ENCODE measurements around the gene ATXN7L1.

ATXN7L1 gene

DNA sequence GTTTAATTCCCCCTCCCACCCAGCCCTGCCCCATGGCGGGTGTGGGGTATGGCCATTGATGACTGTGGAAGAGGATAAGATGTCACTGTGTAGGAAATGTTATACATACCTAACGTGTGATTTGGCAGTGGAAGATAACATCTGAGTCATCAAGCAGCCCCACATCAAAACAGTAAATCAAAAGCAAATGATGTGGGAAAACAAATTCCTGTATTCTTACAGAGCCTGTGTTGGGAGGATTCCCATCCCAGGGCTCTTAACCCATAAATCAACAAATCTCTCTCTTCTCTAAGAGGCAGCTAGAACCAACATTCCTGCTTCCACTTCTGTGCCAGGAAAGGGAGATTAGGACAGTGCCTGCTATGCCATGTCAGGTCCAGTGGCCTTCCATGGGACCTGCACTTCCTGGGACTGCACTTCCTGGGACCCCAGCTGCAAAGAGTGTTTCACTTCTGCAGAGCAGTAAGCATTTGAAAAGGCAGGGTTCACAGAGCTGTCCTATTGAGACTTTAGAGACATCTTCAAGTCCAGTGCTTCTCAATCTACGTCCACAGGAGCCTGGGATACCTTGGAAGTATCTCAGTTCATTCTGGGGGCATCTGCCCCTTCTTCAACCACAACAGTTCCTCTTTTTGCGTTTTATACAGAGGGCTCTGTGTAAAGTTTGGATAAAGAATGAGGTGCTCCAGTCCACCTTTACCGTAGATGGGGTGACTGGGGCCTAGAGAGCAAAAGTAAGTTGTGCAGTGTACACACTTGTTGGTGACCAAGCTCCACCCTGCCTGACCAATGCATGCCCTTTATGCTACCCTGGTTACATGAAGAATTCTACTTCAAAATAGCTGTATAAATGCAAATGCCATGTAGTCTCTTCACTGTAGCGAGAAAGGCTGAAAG is 45.7 kb downstream of the ATXN7L1 start (continued):
- no peak for TF ChIP-seq ZNF354C (tag by site-specific recombination; IDR thresholded peaks at IDR 0.05; ENCODE audit: borderline replicate concordance, low read depth)
- TF ChIP-seq, protein P1, sequence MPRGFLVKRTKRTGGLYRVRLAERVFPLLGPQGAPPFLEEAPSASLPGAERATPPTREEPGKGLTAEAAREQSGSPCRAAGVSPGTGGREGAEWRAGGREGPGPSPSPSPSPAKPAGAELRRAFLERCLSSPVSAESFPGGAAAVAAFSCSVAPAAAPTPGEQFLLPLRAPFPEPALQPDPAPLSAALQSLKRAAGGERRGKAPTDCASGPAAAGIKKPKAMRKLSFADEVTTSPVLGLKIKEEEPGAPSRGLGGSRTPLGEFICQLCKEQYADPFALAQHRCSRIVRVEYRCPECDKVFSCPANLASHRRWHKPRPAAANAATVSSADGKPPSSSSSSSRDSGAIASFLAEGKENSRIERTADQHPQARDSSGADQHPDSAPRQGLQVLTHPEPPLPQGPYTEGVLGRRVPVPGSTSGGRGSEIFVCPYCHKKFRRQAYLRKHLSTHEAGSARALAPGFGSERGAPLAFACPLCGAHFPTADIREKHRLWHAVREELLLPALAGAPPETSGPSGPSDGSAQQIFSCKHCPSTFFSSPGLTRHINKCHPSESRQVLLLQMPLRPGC (tag by site-specific recombination; IDR thresholded peaks at IDR 0.05) = no peak
- no peak for TF ChIP-seq ZNF791 (tag by site-specific recombination; IDR thresholded peaks at IDR 0.05)
- no peak for TF ChIP-seq ZNF777 (tag by site-specific recombination; IDR thresholded peaks at IDR 0.05; ENCODE audit: borderline replicate concordance)
- no peak for TF ChIP-seq KLF17 (tag by site-specific recombination; IDR thresholded peaks at IDR 0.05)

DNA sequence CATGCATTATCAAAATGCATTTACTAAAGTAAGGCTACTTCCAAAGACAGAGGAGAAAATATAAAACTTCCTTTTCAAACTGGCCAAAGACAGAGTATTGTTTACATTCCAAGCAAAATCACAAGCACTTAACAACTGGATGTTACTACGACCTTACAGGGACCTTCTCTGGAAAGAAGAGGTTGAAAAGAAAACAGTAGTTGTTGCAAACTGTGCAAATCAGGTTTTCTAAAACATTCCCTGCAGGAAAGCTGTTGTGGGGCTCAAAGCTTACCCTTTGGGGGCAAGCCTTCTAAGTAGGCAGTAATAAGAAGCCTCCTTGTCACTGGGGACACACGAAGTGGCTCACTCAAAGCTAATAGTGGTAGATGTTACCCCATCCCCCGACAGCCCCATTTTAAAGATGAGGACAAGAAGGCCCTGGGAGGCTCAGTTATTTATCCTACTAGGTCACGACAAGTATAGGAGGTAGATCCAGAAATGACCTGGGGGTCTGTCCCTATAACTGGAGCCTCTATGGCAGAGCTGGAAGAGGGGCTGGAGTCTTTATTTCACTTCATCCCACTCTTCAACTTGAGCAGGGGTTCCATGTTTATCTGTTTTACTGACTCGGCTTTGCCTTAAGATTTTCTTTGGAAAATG is 46.6 kb downstream of the ATXN7L1 start:
- CTCF ChIA-PET = interaction anchor here (0.7 to 2.1 kb wide), 3 partner anchors 65 to 173 kb away, joined by 3 to 8 read pairs (median 5); no protein-coding TSS in a partner anchor
- H3K4me1 ChIP-seq (ENCODE audit: control insufficient read depth, insufficient read depth, low read length) = peaks cover 5% of the 10 kb centered on the region; the same call in 1 of the 2 replicates
- POLR2A ChIA-PET = no interaction called here
- TF ChIP-seq ZNF23 (tag by site-specific recombination; IDR thresholded peaks at IDR 0.05; ENCODE audit: borderline replicate concordance) (no peak), ZNF561 (tag by site-specific recombination; IDR thresholded peaks at IDR 0.05; ENCODE audit: borderline replicate concordance) (no peak), ZBTB20 (tag by site-specific recombination; IDR thresholded peaks at IDR 0.05) (no peak), ZNF354C (tag by site-specific recombination; IDR thresholded peaks at IDR 0.05; ENCODE audit: borderline replicate concordance, low read depth) (no peak)
- H3K9me3 ChIP-seq (ENCODE audit: control insufficient read depth, insufficient read depth, low read depth, low read length) = no peaks in the 10 kb centered on the region
- no peaks in the 10 kb centered on the region for H3K36me3 ChIP-seq (ENCODE audit: control insufficient read depth in 2 of 2, insufficient read depth in 1 of 2, low read length in 2 of 2)
- H3K4me3 ChIP-seq (ENCODE audit: low read depth, low read length) = no peak overlapping the region
- H3K27ac ChIP-seq (ENCODE audit: extremely low read depth, low read depth, low read length) = no peak overlapping the region

DNA sequence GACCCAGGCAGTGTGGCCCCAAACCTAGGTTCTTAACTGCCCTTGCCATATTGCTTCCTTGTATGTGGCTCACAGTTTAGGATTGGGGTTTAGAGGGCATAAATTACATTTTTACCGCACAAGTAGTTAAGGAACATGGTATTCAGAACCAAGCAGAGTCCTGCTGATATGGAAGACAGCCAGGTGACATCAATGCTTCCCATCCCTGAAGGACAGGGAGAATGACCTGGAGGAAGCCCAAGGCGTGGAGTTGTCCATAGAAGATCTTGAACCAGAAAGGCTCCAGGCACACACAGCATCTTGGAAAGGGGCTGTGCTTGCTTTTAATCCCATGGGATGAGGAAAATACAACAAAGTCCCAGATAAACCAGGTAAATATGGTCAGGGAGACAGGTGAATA is 48.3 kb downstream of the ATXN7L1 start:
- ChIA-PET CTCF (interaction anchor here (2.1 kb wide), 1 partner anchor 171 kb away, joined by 8 read pairs; no protein-coding TSS in a partner anchor), POLR2A (no interaction called here)
- Histone ChIP-seq H3K4me3 (ENCODE audit: low read depth, low read length) (no peak overlapping the region), H3K36me3 (ENCODE audit: control insufficient read depth in 2 of 2, insufficient read depth in 1 of 2, low read length in 2 of 2) (no peaks in the 10 kb centered on the region), H3K27ac (ENCODE audit: extremely low read depth, low read depth, low read length) (no peak overlapping the region), H3K9me3 (ENCODE audit: control insufficient read depth, insufficient read depth, low read depth, low read length) (no peaks in the 10 kb centered on the region), H3K4me1 (ENCODE audit: control insufficient read depth, insufficient read depth, low read length) (peaks cover 5% of the 10 kb centered on the region; the same call in 1 of the 2 replicates)
- TF ChIP-seq ZNF549 (tag by site-specific recombination; IDR thresholded peaks at IDR 0.05) (no peak), ZNF324 (tag by site-specific recombination; IDR thresholded peaks at IDR 0.05) (no peak), ZNF48 (tag by site-specific recombination; IDR thresholded peaks at IDR 0.05) (no peak), ZNF555 (tag by site-specific recombination; conservative IDR thresholded peaks at IDR 0.05) (no peak), ZNF624 (tag by site-specific recombination; IDR thresholded peaks at IDR 0.05) (no peak), ZXDB (tag by site-specific recombination; IDR thresholded peaks at IDR 0.05) (no peak), ZNF302 (tag by site-specific recombination; IDR thresholded peaks at IDR 0.05; ENCODE audit: low read depth) (no peak), ZIC2 (tag by site-specific recombination; IDR thresholded peaks at IDR 0.05) (no peak), PRDM4 (tag by site-specific recombination; IDR thresholded peaks at IDR 0.05) (no peak), ZFP41 (tag by site-specific recombination; IDR thresholded peaks at IDR 0.05; ENCODE audit: borderline replicate concordance) (no peak), OSR2 (tag by site-specific recombination; IDR thresholded peaks at IDR 0.05) (no peak)
- TF ChIP-seq, protein P2, sequence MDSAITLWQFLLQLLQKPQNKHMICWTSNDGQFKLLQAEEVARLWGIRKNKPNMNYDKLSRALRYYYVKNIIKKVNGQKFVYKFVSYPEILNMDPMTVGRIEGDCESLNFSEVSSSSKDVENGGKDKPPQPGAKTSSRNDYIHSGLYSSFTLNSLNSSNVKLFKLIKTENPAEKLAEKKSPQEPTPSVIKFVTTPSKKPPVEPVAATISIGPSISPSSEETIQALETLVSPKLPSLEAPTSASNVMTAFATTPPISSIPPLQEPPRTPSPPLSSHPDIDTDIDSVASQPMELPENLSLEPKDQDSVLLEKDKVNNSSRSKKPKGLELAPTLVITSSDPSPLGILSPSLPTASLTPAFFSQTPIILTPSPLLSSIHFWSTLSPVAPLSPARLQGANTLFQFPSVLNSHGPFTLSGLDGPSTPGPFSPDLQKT (IDR thresholded peaks at IDR 0.05; ENCODE audit: borderline replicate concordance, low read depth, low read length) = no peak
- TF ChIP-seq, protein P3, sequence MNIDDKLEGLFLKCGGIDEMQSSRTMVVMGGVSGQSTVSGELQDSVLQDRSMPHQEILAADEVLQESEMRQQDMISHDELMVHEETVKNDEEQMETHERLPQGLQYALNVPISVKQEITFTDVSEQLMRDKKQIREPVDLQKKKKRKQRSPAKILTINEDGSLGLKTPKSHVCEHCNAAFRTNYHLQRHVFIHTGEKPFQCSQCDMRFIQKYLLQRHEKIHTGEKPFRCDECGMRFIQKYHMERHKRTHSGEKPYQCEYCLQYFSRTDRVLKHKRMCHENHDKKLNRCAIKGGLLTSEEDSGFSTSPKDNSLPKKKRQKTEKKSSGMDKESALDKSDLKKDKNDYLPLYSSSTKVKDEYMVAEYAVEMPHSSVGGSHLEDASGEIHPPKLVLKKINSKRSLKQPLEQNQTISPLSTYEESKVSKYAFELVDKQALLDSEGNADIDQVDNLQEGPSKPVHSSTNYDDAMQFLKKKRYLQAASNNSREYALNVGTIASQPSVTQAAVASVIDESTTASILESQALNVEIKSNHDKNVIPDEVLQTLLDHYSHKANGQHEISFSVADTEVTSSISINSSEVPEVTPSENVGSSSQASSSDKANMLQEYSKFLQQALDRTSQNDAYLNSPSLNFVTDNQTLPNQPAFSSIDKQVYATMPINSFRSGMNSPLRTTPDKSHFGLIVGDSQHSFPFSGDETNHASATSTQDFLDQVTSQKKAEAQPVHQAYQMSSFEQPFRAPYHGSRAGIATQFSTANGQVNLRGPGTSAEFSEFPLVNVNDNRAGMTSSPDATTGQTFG (tag by site-specific recombination; IDR thresholded peaks at IDR 0.05; ENCODE audit: borderline replicate concordance) = no peak

Measured in HEK293 (cell line).